HepG2 (cell line): ENCODE data around the gene CARD16. TPM values are rescaled to one million over a fixed set of nuclear protein-coding genes. Genes with fewer than 3 reads are reported as not detected.
A peak's percentile ranks its signal among the peaks of the same experiment; 100 is the strongest.

Experiments
- ATAC-seq: fragments of 200-7000 bp; cut with Tn5 transposase; 3 replicates; pipeline ENCODE4 v1.9.1; 2020; ENCODE audit warnings: mild to moderate bottlenecking, moderate library complexity
- BruUV-seq: library from RNA; stranded (reverse); fragments of 400-500 nt; replicated peaks from 2 replicates; lab custom pipeline; 2021; lab: Mats Ljungman, UMichigan
- CTCF ChIA-PET: fragments of 300-600 bp; formaldehyde crosslinking; extraction: SDS; loops from one replicate; lab custom pipeline; 2021; ENCODE audit warnings: low total read pairs, inconsistent platforms, low intra/inter-chr PET ratio; lab: Yijun Ruan, JAX
- POLR2A ChIA-PET: fragments of 350-600 bp; sonication (Branson Sonifier 250); formaldehyde crosslinking; loops from one replicate; lab custom pipeline; 2020; ENCODE audit warnings: antibody characterized with exemption, inconsistent platforms; lab: Yijun Ruan, JAX
- DNase-seq: peaks from one replicate; pipeline ENCODE4 v3.0.0-alpha.2; 2015; ENCODE audit warnings: low spot score
- FAIRE-seq: peaks from 3 replicates; lab custom pipeline; 2011; peaks lifted over from hg19 to GRCh38; lab: Jason Lieb, UNC
- H2AFZ ChIP-seq: one replicate; pipeline ENCODE4 v1.6.1; 2011; ENCODE audit warnings: low read length, inconsistent platforms
- H3K27ac ChIP-seq: fragments of 300-600 bp; 3 replicates; pipeline ENCODE4 v1.8.0; 2011; ENCODE audit warnings: mixed run types, mild to moderate bottlenecking, mixed read lengths, low read length, inconsistent platforms; ENCODE audit not compliant: insufficient read depth; ENCODE audit errors: extremely low read length
- H3K27me3 ChIP-seq, 2 experiments: fragments of 200-600 bp in 1 of 2; 2 replicates in 1 of 2; 3 replicates in 1 of 2; pipeline versions ENCODE4 v1.6.0 to v1.8.0; 2011; ENCODE audit warnings: low read length in 2 of 2, mild to moderate bottlenecking in 2 of 2, moderate library complexity in 2 of 2, inconsistent platforms in 1 of 2; ENCODE audit not compliant: insufficient read depth in 2 of 2, control insufficient read depth in 1 of 2
- H3K36me3 ChIP-seq, 2 experiments: fragments of 200-600 bp in 1 of 2; replicated peaks in 1 of 2; 2 replicates in 1 of 2; 3 replicates in 1 of 2; pipeline versions ENCODE4 v1.5.1 to v1.8.0; 2011; ENCODE audit warnings: low read length in 2 of 2, inconsistent platforms in 1 of 2; ENCODE audit not compliant: insufficient read depth in 2 of 2, control insufficient read depth in 1 of 2
- H3K4me1 ChIP-seq: 2 replicates; pipeline ENCODE4 v1.5.1; 2012; ENCODE audit warnings: low read length, inconsistent platforms; ENCODE audit not compliant: insufficient read depth
- H3K4me2 ChIP-seq: 2 replicates; pipeline ENCODE4 v1.6.0; 2011; ENCODE audit warnings: low read depth, low read length, inconsistent platforms
- H3K4me3 ChIP-seq, 3 experiments: fragments of 200-600 bp in 1 of 3; sonication (generic), shearing (Covaris generic) in 1 of 3; replicated peaks in 1 of 3; 2 replicates each; pipeline ENCODE4 v1.5.1; 2011 to 2016; ENCODE audit warnings: low read length in 3 of 3, inconsistent platforms in 2 of 3, low read depth in 2 of 3, mild to moderate bottlenecking in 2 of 3, control low read depth in 1 of 3, mixed read lengths in 1 of 3; ENCODE audit not compliant: insufficient read depth in 1 of 3
- H3K79me2 ChIP-seq: one replicate; pipeline ENCODE4 v1.6.1; 2011; ENCODE audit warnings: low read length, inconsistent platforms; ENCODE audit not compliant: insufficient read depth
- H3K9ac ChIP-seq: 2 replicates; pipeline ENCODE4 v1.6.0; 2011; ENCODE audit warnings: mild to moderate bottlenecking, low read depth, low read length, inconsistent platforms; ENCODE audit not compliant: insufficient read depth
- H3K9me3 ChIP-seq: 2 replicates; pipeline ENCODE4 v1.5.1; 2012; ENCODE audit warnings: mild to moderate bottlenecking, low read length
- H4K20me1 ChIP-seq: 2 replicates; pipeline ENCODE4 v1.6.0; 2011; ENCODE audit warnings: inconsistent platforms, mild to moderate bottlenecking, low read length, moderate library complexity; ENCODE audit not compliant: insufficient read depth
- GLMP ChIP-seq: sonication (generic); formaldehyde crosslinking; IDR thresholded peaks from 2 replicates; pipeline ENCODE4 v1.9.0; 2021; ENCODE audit warnings: missing genetic modification reagents, mild to moderate bottlenecking, borderline replicate concordance
- MED1 ChIP-seq: sonication (generic); formaldehyde crosslinking; IDR thresholded peaks from 2 replicates; pipeline ENCODE4 v1.4.0; 2020; ENCODE audit warnings: missing genetic modification reagents
- NCOA2 ChIP-seq: sonication (generic); formaldehyde crosslinking; IDR thresholded peaks from 2 replicates; pipeline ENCODE4 v1.8.0; 2022; ENCODE audit warnings: inconsistent platforms
- PLSCR1 ChIP-seq: sonication (generic); formaldehyde crosslinking; IDR thresholded peaks from 2 replicates; pipeline ENCODE4 v1.5.0; 2020; ENCODE audit warnings: missing genetic modification reagents, mild to moderate bottlenecking, borderline replicate concordance
- PPARG ChIP-seq: conservative IDR thresholded peaks from 2 replicates; pipeline ENCODE4 v1.6.1; 2016; ENCODE audit warnings: missing biosample characterization, missing genetic modification reagents
- SRY ChIP-seq: sonication (generic); formaldehyde crosslinking; IDR thresholded peaks from 2 replicates; pipeline ENCODE4 v1.8.0; 2022; ENCODE audit warnings: mild to moderate bottlenecking, missing genetic modification reagents
- TFDP2 ChIP-seq: sonication (generic); formaldehyde crosslinking; IDR thresholded peaks from 2 replicates; pipeline ENCODE4 v1.4.0; 2020; ENCODE audit warnings: missing genetic modification reagents
- XBP1 ChIP-seq: sonication (generic); formaldehyde crosslinking; IDR thresholded peaks from 2 replicates; pipeline ENCODE4 v1.5.0; 2020; ENCODE audit warnings: missing genetic modification reagents
- ZNF101 ChIP-seq: sonication (generic); formaldehyde crosslinking; IDR thresholded peaks from 2 replicates; pipeline ENCODE4 v1.4.0; 2020; ENCODE audit warnings: mild to moderate bottlenecking, low read depth, missing genetic modification reagents, borderline replicate concordance
- ZNF280B ChIP-seq: sonication (generic); formaldehyde crosslinking; IDR thresholded peaks from 2 replicates; pipeline ENCODE4 v1.5.0; 2020; ENCODE audit warnings: missing genetic modification reagents, mild to moderate bottlenecking, borderline replicate concordance
- ZNF816 ChIP-seq: sonication (generic); formaldehyde crosslinking; IDR thresholded peaks from 2 replicates; pipeline ENCODE4 v1.8.0; 2022; ENCODE audit warnings: missing genetic modification reagents, mild to moderate bottlenecking, borderline replicate concordance
- WGBS: methylation state at CpG from one replicate; pipeline ENCODE4 v1.1.6; 2017; ENCODE audit warnings: low lambda C conversion rate; 5-methylcytosine and 5-hydroxymethylcytosine counted together
- in situ Hi-C: cut with HindIII; loops from 2 replicates; pipeline ENCODE4 v1.10.0; 2017; ENCODE audit warnings: low pct_unique_long_range_greater_than_20kb; ENCODE audit not compliant: extremely low pct_ligation_motif_present
- intact Hi-C: fragments of 100-400 bp; cut with micrococcal nuclease; formaldehyde crosslinking; loops from one replicate; pipeline ENCODE4 v1.10.0; 2022; ENCODE audit not compliant: unreplicated experiment
- polyA plus RNA-seq, 8 experiments: library from polyadenylated mRNA; depleted of rRNA in 3 of 8; stranded (reverse) in 7 of 8; unstranded in 1 of 8; fragments of >200 nt; fragmentation: Illumina TruSeq in 4 of 8; extraction: Trizol in 4 of 8; gene quantifications; 2 replicates each; pipeline versions ENCODE4 v1.2.1 to v1.2.3, GENCODE V29; 2011 to 2016; ENCODE audit warnings: low read depth in 4 of 8, missing spikeins in 1 of 8, mixed read lengths in 1 of 8; ENCODE audit not compliant: insufficient read depth in 1 of 8
- total RNA-seq, 5 experiments: library from RNA; depleted of rRNA; stranded (reverse); fragments of >200 nt; fragmentation: Illumina TruSeq; extraction: Trizol; gene quantifications; 2 replicates each; pipeline ENCODE4 v1.2.3, GENCODE V29; 2016; ENCODE audit warnings: low read depth in 1 of 5
- TF ChIP-seq, protein P1 (sequence below): sonication (generic); formaldehyde crosslinking; IDR thresholded peaks from 2 replicates; pipeline ENCODE4 v1.4.0; 2020; ENCODE audit warnings: mild to moderate bottlenecking, missing genetic modification reagents, borderline replicate concordance

CARD16 gene
- total and polyA plus RNA-seq, 2 of the 13 experiments (the other 11 are each of a cell fraction or from before 2014, with no cell fraction given): 0.34 TPM; not detected in 1

GRCh38 chr11:105057432-105057831 is 12.3 kb upstream of the CARD16 start:
- peak overlapping the region; percentile 37 for H3K4me2 ChIP-seq
- H3K9me3 ChIP-seq: no peaks in the 10 kb centered on the region
- no peaks in the 10 kb centered on the region for H3K79me2 ChIP-seq
- CTCF ChIA-PET: no interaction called here
- peaks cover 38% of the 10 kb centered on the region for H3K4me1 ChIP-seq
- POLR2A ChIA-PET: interaction anchor here (1.0 to 1.4 kb wide), 2 partner anchors 10 to 89 kb away, joined by 3 to 4 read pairs; no protein-coding TSS in a partner anchor
- no peak overlapping the region for H3K9ac ChIP-seq
- H2AFZ ChIP-seq: no peak overlapping the region
- H3K36me3 ChIP-seq: no peaks in the 10 kb centered on the region
- FAIRE-seq: peak; percentile 47
- no TSS peak for BruUV-seq
- peak overlapping the region; percentile 40 for H3K27ac ChIP-seq
- H3K27me3 ChIP-seq: no peaks in the 10 kb centered on the region
- no peaks in the 10 kb centered on the region for H4K20me1 ChIP-seq
- in situ Hi-C loops: no loop called here
- intact Hi-C loops: loop anchor here (1.0 kb wide), 1 partner anchor 10 kb away; no protein-coding TSS in a partner anchor
- 0% methylated on average over 4 of the region's 4 CpGs for WGBS
- ATAC-seq: peak; percentile 95
- peak; percentile 55 for DNase-seq
- H3K4me3 ChIP-seq: no peak overlapping the region
- TF ChIP-seq ZNF101 (no peak), SRY (CRISPR knock-in tag) (no peak), ZNF816 (CRISPR knock-in tag) (peak; percentile 27; the same call in 1 of the 2 replicates), MED1 (CRISPR knock-in tag) (peak; percentile 59; the same call in 1 of the 2 replicates), PLSCR1 (CRISPR knock-in tag) (no peak), ZNF280B (CRISPR knock-in tag) (no peak), XBP1 (CRISPR knock-in tag) (no peak), TFDP2 (CRISPR knock-in tag) (no peak), GLMP (CRISPR knock-in tag) (no peak), PPARG (CRISPR knock-in tag) (0 out of 2 replicates have a peak, but pooled peaks have one; percentile 26), NCOA2 (CRISPR knock-in tag) (peak; percentile 82)
- TF ChIP-seq, protein P1, sequence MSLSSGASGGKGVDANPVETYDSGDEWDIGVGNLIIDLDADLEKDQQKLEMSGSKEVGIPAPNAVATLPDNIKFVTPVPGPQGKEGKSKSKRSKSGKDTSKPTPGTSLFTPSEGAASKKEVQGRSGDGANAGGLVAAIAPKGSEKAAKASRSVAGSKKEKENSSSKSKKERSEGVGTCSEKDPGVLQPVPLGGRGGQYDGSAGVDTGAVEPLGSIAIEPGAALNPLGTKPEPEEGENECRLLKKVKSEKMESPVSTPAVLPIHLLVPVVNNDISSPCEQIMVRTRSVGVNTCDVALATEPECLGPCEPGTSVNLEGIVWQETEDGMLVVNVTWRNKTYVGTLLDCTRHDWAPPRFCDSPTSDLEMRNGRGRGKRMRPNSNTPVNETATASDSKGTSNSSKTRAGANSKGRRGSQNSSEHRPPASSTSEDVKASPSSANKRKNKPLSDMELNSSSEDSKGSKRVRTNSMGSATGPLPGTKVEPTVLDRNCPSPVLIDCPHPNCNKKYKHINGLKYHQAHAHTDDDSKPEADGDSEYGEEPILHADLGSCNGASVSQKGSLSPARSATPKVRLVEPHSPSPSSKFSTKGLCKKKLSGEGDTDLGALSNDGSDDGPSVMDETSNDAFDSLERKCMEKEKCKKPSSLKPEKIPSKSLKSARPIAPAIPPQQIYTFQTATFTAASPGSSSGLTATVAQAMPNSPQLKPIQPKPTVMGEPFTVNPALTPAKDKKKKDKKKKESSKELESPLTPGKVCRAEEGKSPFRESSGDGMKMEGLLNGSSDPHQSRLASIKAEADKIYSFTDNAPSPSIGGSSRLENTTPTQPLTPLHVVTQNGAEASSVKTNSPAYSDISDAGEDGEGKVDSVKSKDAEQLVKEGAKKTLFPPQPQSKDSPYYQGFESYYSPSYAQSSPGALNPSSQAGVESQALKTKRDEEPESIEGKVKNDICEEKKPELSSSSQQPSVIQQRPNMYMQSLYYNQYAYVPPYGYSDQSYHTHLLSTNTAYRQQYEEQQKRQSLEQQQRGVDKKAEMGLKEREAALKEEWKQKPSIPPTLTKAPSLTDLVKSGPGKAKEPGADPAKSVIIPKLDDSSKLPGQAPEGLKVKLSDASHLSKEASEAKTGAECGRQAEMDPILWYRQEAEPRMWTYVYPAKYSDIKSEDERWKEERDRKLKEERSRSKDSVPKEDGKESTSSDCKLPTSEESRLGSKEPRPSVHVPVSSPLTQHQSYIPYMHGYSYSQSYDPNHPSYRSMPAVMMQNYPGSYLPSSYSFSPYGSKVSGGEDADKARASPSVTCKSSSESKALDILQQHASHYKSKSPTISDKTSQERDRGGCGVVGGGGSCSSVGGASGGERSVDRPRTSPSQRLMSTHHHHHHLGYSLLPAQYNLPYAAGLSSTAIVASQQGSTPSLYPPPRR: no peak
